GM12878 (cell line): ENCODE measurements around the gene FRAS1. TPM values are rescaled to one million over a fixed set of nuclear protein-coding genes. Genes with fewer than 3 reads are reported as not detected.

Experiments
- ATAC-seq: fragments of 200-7000 bp; cut with Tn5 transposase; 3 replicates; pipeline ENCODE4 v1.9.1; 2020; ENCODE audit warnings: mild to moderate bottlenecking, moderate library complexity
- BruUV-seq: library from RNA; stranded (reverse); fragments of 400-500 nt; replicated peaks from 2 replicates; lab custom pipeline; 2021; lab: Mats Ljungman, UMichigan
- CTCF ChIA-PET: fragments of 300-600 bp; sonication (Branson Sonifier 250); formaldehyde crosslinking; extraction: SDS; loops from one replicate; lab custom pipeline; 2021; ENCODE audit warnings: inconsistent platforms; lab: Yijun Ruan, JAX
- POLR2A ChIA-PET: fragments of 350-600 bp; formaldehyde crosslinking; extraction: SDS; loops from one replicate; lab custom pipeline; 2021; ENCODE audit warnings: inconsistent platforms; lab: Charles Lee
- RAD21 ChIA-PET: fragments of 300-600 bp; sonication (Branson Sonifier 250); formaldehyde crosslinking; loops from one replicate; lab custom pipeline; 2023; ENCODE audit warnings: antibody characterized with exemption; ENCODE audit not compliant: unreplicated experiment; lab: Charles Lee
- SMC1A ChIA-PET: fragments of 300-600 bp; sonication (Branson Sonifier 250); formaldehyde crosslinking; loops from one replicate; lab custom pipeline; 2023; ENCODE audit not compliant: unreplicated experiment, uncharacterized antibody; lab: Charles Lee
- DNase-seq: peaks from one replicate; pipeline ENCODE4 v3.0.0-alpha.2; 2011; ENCODE audit warnings: low read depth, low spot score
- FAIRE-seq: peaks from 3 replicates; lab custom pipeline; 2011; peaks lifted over from hg19 to GRCh38; lab: Jason Lieb, UNC
- H2AFZ ChIP-seq: 2 replicates; pipeline ENCODE4 v1.6.0; 2011; ENCODE audit warnings: low read depth, low read length, control low read depth; ENCODE audit not compliant: control insufficient read depth
- H3K27ac ChIP-seq: 2 replicates; pipeline ENCODE4 v1.5.1; 2011; ENCODE audit warnings: control low read depth; ENCODE audit not compliant: control insufficient read depth, insufficient read depth
- H3K27me3 ChIP-seq, 2 experiments: replicated peaks in 1 of 2; 2 replicates each; pipeline versions ENCODE4 v1.6.0 to v1.6.1; 2011; ENCODE audit warnings: low read length in 1 of 2; ENCODE audit not compliant: control insufficient read depth in 2 of 2, insufficient read depth in 2 of 2
- H3K36me3 ChIP-seq, 2 experiments: 2 replicates each; pipeline ENCODE4 v1.5.1; 2011; ENCODE audit warnings: low read length in 1 of 2; ENCODE audit not compliant: control insufficient read depth in 2 of 2, insufficient read depth in 2 of 2
- H3K4me1 ChIP-seq: 2 replicates; pipeline ENCODE4 v1.6.1; 2011; ENCODE audit warnings: mild to moderate bottlenecking, low read length, moderate library complexity, mixed read lengths; ENCODE audit not compliant: control insufficient read depth, insufficient read depth
- H3K4me2 ChIP-seq: 2 replicates; pipeline ENCODE4 v1.6.0; 2011; ENCODE audit warnings: control low read depth; ENCODE audit not compliant: control insufficient read depth, insufficient read depth
- H3K4me3 ChIP-seq: fragments of 200-600 bp; sonication (generic); 2 replicates; pipeline ENCODE4 v1.5.1; 2016
- H3K79me2 ChIP-seq: 2 replicates; pipeline ENCODE4 v1.6.0; 2011; ENCODE audit warnings: low read length; ENCODE audit not compliant: control insufficient read depth, insufficient read depth
- H3K9ac ChIP-seq: 2 replicates; pipeline ENCODE4 v1.8.0; 2011; ENCODE audit warnings: low read length, control low read depth, mixed read lengths; ENCODE audit not compliant: control insufficient read depth, insufficient read depth
- H3K9me3 ChIP-seq: replicated peaks from 3 replicates; pipeline ENCODE4 v1.5.1; 2011; ENCODE audit warnings: mild to moderate bottlenecking, low read length; ENCODE audit not compliant: control insufficient read depth, insufficient read depth
- H4K20me1 ChIP-seq: 2 replicates; pipeline ENCODE4 v1.6.0; 2011; ENCODE audit not compliant: control insufficient read depth, insufficient read depth
- ASH2L ChIP-seq: fragments of 300-600, 200-600 bp; sonication (generic); IDR thresholded peaks from 2 replicates; pipeline ENCODE4 v1.6.1; 2017; ENCODE audit warnings: low read depth, mild to moderate bottlenecking, borderline replicate concordance
- ATF7 ChIP-seq: fragments of 450-650 bp; IDR thresholded peaks from 2 replicates; pipeline ENCODE4 v1.6.1; 2016; ENCODE audit warnings: low read depth, mild to moderate bottlenecking
- BACH1 ChIP-seq: fragments of 450-650 bp; IDR thresholded peaks from 2 replicates; pipeline ENCODE4 v1.6.1; 2017; ENCODE audit warnings: mild to moderate bottlenecking, borderline replicate concordance
- BMI1 ChIP-seq: fragments of 450-650 bp; IDR thresholded peaks from 2 replicates; pipeline ENCODE4 v1.6.1; 2016; ENCODE audit warnings: mild to moderate bottlenecking, moderate library complexity, borderline replicate concordance
- CBFB ChIP-seq: IDR thresholded peaks from 2 replicates; pipeline ENCODE4 v1.6.1; 2016; ENCODE audit warnings: antibody characterized with exemption, low read depth
- DPF2 ChIP-seq: fragments of 450-650 bp; IDR thresholded peaks from 2 replicates; pipeline ENCODE4 v1.6.1; 2017; ENCODE audit warnings: mild to moderate bottlenecking
- ESRRA ChIP-seq: IDR thresholded peaks from 2 replicates; pipeline ENCODE4 v1.6.1; 2012; ENCODE audit warnings: mild to moderate bottlenecking, low read length, improper control_type of control experiment
- EZH2 ChIP-seq: IDR thresholded peaks from 2 replicates; pipeline ENCODE4 v1.6.1; 2012; ENCODE audit warnings: low read depth, mild to moderate bottlenecking, control low read depth, inconsistent platforms, low read length, borderline replicate concordance; ENCODE audit not compliant: control insufficient read depth
- JUNB ChIP-seq: IDR thresholded peaks from 2 replicates; pipeline ENCODE4 v1.6.1; 2016; ENCODE audit warnings: antibody characterized with exemption, mild to moderate bottlenecking
- KDM1A ChIP-seq: fragments of 200-600 bp; sonication (generic); IDR thresholded peaks from 2 replicates; pipeline ENCODE4 v1.6.1; 2016; ENCODE audit warnings: borderline replicate concordance
- MXI1 ChIP-seq: fragments of 150-350 bp; IDR thresholded peaks from 2 replicates; pipeline ENCODE4 v1.6.1; 2011; ENCODE audit warnings: low read depth, mild to moderate bottlenecking, inconsistent platforms, low read length, improper control_type of control experiment
- NFYA ChIP-seq: IDR thresholded peaks from 2 replicates; pipeline ENCODE4 v1.6.1; 2011; ENCODE audit warnings: low read depth, mild to moderate bottlenecking, low read length, improper control_type of control experiment, borderline replicate concordance
- RB1 ChIP-seq: fragments of 450-650 bp; formaldehyde crosslinking; IDR thresholded peaks from 2 replicates; pipeline ENCODE4 v1.6.1; 2017; ENCODE audit warnings: mild to moderate bottlenecking, borderline replicate concordance
- SREBF1 ChIP-seq: IDR thresholded peaks from 2 replicates; pipeline ENCODE4 v1.6.1; 2012; ENCODE audit warnings: mild to moderate bottlenecking, low read length
- TCF12 ChIP-seq: IDR thresholded peaks from 2 replicates; pipeline ENCODE4 v1.6.1; 2011; ENCODE audit warnings: low read depth, mild to moderate bottlenecking, low read length
- YBX1 ChIP-seq: fragments of 450-650 bp; IDR thresholded peaks from 2 replicates; pipeline ENCODE4 v1.6.1; 2016; ENCODE audit warnings: antibody characterized with exemption
- ZBTB33 ChIP-seq: fragments of 450-650 bp; IDR thresholded peaks from 2 replicates; pipeline ENCODE4 v1.6.1; 2017; ENCODE audit warnings: mild to moderate bottlenecking
- in situ Hi-C: fragments of 300-500 bp; cut with MboI; formaldehyde crosslinking; loops from 9 replicates; pipeline ENCODE4 v1.14.3; 2018; ENCODE audit warnings: mixed read lengths
- intact Hi-C: fragments of 100-400 bp; cut with micrococcal nuclease; formaldehyde crosslinking; loops from one replicate; pipeline ENCODE4 v1.14.2; 2022; ENCODE audit not compliant: unreplicated experiment
- polyA plus RNA-seq, 11 experiments: library from polyadenylated mRNA; depleted of rRNA in 4 of 11; unstranded in 6 of 11; stranded (reverse) in 5 of 11; fragments of >200 nt; fragmentation: Nextera tagmentation in 4 of 11; fragmentation: Illumina TruSeq in 1 of 11; extraction: Ambion mirVana in 4 of 11; extraction: Trizol in 1 of 11; gene quantifications; 1 replicate in 1 of 11; 2 replicates in 10 of 11; pipeline versions ENCODE4 v1.2.1 to v1.2.3, GENCODE V29; 2011 to 2016; ENCODE audit warnings: inconsistent platforms in 2 of 11, missing spikeins in 2 of 11, low read depth in 1 of 11
- total RNA-seq, 4 experiments: library from RNA; depleted of rRNA in 3 of 4; stranded (reverse); fragments of >200 nt in 3 of 4; fragmentation: Illumina TruSeq in 1 of 4; extraction: Trizol in 1 of 4; gene quantifications; 2 replicates each; pipeline versions ENCODE4 v1.2.1 to v1.2.3, GENCODE V29; 2013 to 2021
- TF ChIP-seq, protein P1 (sequence below): IDR thresholded peaks from 2 replicates; pipeline ENCODE4 v1.6.1; 2011; ENCODE audit warnings: borderline replicate concordance, low read depth, mild to moderate bottlenecking, moderate library complexity, mixed read lengths, low read length; ENCODE audit not compliant: insufficient read depth; ENCODE audit errors: extremely low read length

Gene FRAS1
- total and polyA plus RNA-seq, 10 of the 15 experiments (the other 5 are each of a cell fraction or from before 2014, with no cell fraction given) = 0.08 to 11.7 (median 0.20) TPM

DNA sequence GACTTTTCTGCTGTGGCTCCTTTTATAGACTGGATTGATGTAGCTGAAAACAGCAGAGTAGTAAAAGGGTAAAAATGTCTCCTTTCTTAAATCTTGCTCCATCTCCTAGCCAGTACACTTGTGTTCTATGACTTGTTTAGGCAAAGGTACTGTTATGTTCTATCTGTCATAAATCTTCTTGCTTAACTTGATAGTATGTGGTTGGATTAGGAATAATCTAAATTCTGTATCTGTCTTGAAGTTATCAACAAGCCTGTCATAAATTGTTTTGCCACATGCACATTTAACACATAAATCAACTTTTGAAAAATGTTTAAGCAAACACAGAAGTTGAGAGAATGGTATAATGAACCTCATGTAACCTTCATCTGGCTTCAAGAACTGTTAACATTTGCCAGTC lies 157.0 kb downstream of the FRAS1 start:
- FAIRE-seq = no peak
- no peak for TF ChIP-seq YBX1
- no peak for TF ChIP-seq ASH2L
- no peak for TF ChIP-seq ZBTB33
- TF ChIP-seq JUNB = no peak
- no peak for TF ChIP-seq BMI1
- TF ChIP-seq DPF2 = no peak
- no peak for TF ChIP-seq ATF7
- TF ChIP-seq, protein P1, sequence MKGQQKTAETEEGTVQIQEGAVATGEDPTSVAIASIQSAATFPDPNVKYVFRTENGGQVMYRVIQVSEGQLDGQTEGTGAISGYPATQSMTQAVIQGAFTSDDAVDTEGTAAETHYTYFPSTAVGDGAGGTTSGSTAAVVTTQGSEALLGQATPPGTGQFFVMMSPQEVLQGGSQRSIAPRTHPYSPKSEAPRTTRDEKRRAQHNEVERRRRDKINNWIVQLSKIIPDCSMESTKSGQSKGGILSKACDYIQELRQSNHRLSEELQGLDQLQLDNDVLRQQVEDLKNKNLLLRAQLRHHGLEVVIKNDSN = no peak
- TF ChIP-seq BACH1 = no peak
- TF ChIP-seq TCF12 = no peak
- TF ChIP-seq RB1 = no peak
- TF ChIP-seq KDM1A = no peak
- TF ChIP-seq EZH2 = no peak
- TF ChIP-seq NFYA = no peak
- no peak for TF ChIP-seq MXI1
- no peak for TF ChIP-seq ESRRA
- TF ChIP-seq SREBF1 = no peak
- no peak for TF ChIP-seq CBFB
- no peak overlapping the region for H3K4me2 ChIP-seq

More for the DNA sequence above, 157.0 kb downstream of the FRAS1 start:
- Histone ChIP-seq H3K9me3 (no peaks in the 10 kb centered on the region), H3K9ac (no peak overlapping the region), H2AFZ (no peak overlapping the region), H3K4me1 (no peaks in the 10 kb centered on the region), H4K20me1 (no peaks in the 10 kb centered on the region), H3K4me3 (no peak overlapping the region), H3K36me3 (no peaks in the 10 kb centered on the region), H3K79me2 (no peaks in the 10 kb centered on the region), H3K27me3 (no peaks in the 10 kb centered on the region), H3K27ac (no peak overlapping the region)
- in situ Hi-C loops = no loop called here
- DNase-seq (no peak), ATAC-seq (no peak)
- RAD21 ChIA-PET = no interaction called here
- BruUV-seq = no TSS peak
- CTCF ChIA-PET = no interaction called here
- POLR2A ChIA-PET = no interaction called here
- SMC1A ChIA-PET = interaction anchor here (0.8 to 1.3 kb wide), 2 partner anchors 15 to 31 kb away, joined by 3 read pairs; no protein-coding TSS in a partner anchor
- intact Hi-C loops = no loop called here
